Measurements from ENCODE around the gene SORCS1.

The SORCS1 gene

GRCh38 chr10:106661767-106662140, 502.8 kb downstream of the SORCS1 start:
- no peak for DNase-seq (ENCODE audit: low read depth in 3 of 3)

- no peak for DNase-seq (ENCODE audit: low read depth in 3 of 3)
Observed at GRCh38 chr10:106661133-106661766, 503.3 kb downstream of the SORCS1 start.

- no peak for DNase-seq (ENCODE audit: low read depth in 3 of 3)
Observed at GRCh38 chr10:106660550-106660949, 504.0 kb downstream of the SORCS1 start.

- no peak for DNase-seq (ENCODE audit: low read depth in 3 of 3)
Observed at GRCh38 chr10:106655636-106656035, 508.9 kb downstream of the SORCS1 start.

- no peak for DNase-seq (ENCODE audit: low read depth in 3 of 3)
Observed at GRCh38 chr10:106655165-106655564, 509.3 kb downstream of the SORCS1 start.

GRCh38 chr10:106652279-106652678, 512.2 kb downstream of the SORCS1 start:
- DNase-seq (ENCODE audit: low read depth in 3 of 3), result no peak

- DNase-seq (ENCODE audit: low read depth in 3 of 3), result no peak
Observed at GRCh38 chr10:106648534-106649481, 515.7 kb downstream of the SORCS1 start.

GRCh38 chr10:106643473-106643872, 521.0 kb downstream of the SORCS1 start:
- DNase-seq (ENCODE audit: low read depth in 3 of 3), result no peak

- DNase-seq (ENCODE audit: low read depth in 3 of 3), result no peak
Observed at GRCh38 chr10:106637873-106638272, 526.6 kb downstream of the SORCS1 start.

- DNase-seq (ENCODE audit: low read depth in 3 of 3), result no peak
Observed at GRCh38 chr10:106636766-106637491, 527.6 kb downstream of the SORCS1 start.

- DNase-seq (ENCODE audit: low read depth in 3 of 3), result no peak
Observed at GRCh38 chr10:106635947-106636346, 528.6 kb downstream of the SORCS1 start.

GRCh38 chr10:106631016-106631702, 533.3 kb downstream of the SORCS1 start:
- no peak for DNase-seq (ENCODE audit: low read depth in 3 of 3)

- DNase-seq (ENCODE audit: low read depth in 3 of 3), result no peak
Observed at GRCh38 chr10:106626371-106626770, 538.1 kb downstream of the SORCS1 start.

GRCh38 chr10:106625751-106626150, 538.8 kb downstream of the SORCS1 start:
- DNase-seq (ENCODE audit: low read depth in 3 of 3), result no peak

- DNase-seq (ENCODE audit: low read depth in 3 of 3), result no peak
Observed at GRCh38 chr10:106619346-106619745, 545.2 kb downstream of the SORCS1 start.

GRCh38 chr10:106618646-106619045, 545.9 kb downstream of the SORCS1 start:
- no peak for DNase-seq (ENCODE audit: low read depth in 3 of 3)

- DNase-seq (ENCODE audit: low read depth in 3 of 3), result no peak
Observed at GRCh38 chr10:106615081-106615480, 549.4 kb downstream of the SORCS1 start.

GRCh38 chr10:106614293-106614692, 550.2 kb downstream of the SORCS1 start:
- no peak for DNase-seq (ENCODE audit: low read depth in 3 of 3)

GRCh38 chr10:106612381-106612780, 552.1 kb downstream of the SORCS1 start:
- DNase-seq (ENCODE audit: low read depth in 3 of 3), result no peak

GRCh38 chr10:106609470-106610266, 554.8 kb downstream of the SORCS1 start:
- no peak for DNase-seq (ENCODE audit: low read depth in 3 of 3)

GRCh38 chr10:106608066-106608465, 556.4 kb downstream of the SORCS1 start:
- DNase-seq (ENCODE audit: low read depth in 3 of 3), result no peak
